GM19324 (cell line): ENCODE results near the gene ZNF606.
"Not testable (repeated sequence)": the region's sequence is repeated elsewhere in the genome, so short reads cannot be mapped to it uniquely, and the experiment has no call there.

Experiments used
- ATAC-seq: cut with Tn5 transposase; IDR thresholded peaks from one replicate; pipeline ENCODE4 v1.9.1; 2021; ENCODE audit warnings: mild to moderate bottlenecking, moderate library complexity; ENCODE audit not compliant: unreplicated experiment, low FRiP score

Gene ZNF606

GRCh38 chr19:58014141-58014540, 11.5 kb upstream of the ZNF606 start:
- no peak for ATAC-seq

GRCh38 chr19:58010507-58010906, 7.9 kb upstream of the ZNF606 start:
- no peak for ATAC-seq

GRCh38 chr19:58009666-58010301, 7.2 kb upstream of the ZNF606 start:
- no peak for ATAC-seq

GRCh38 chr19:58009301-58009665, 6.7 kb upstream of the ZNF606 start:
- ATAC-seq, result no peak

- not testable (repeated sequence) for ATAC-seq
Measured at GRCh38 chr19:58008877-58009276, 6.3 kb upstream of the ZNF606 start.

GRCh38 chr19:58007285-58007684, 4.7 kb upstream of the ZNF606 start:
- ATAC-seq, result no peak

GRCh38 chr19:58003174-58003828, 681 bp upstream of the ZNF606 start:
- ATAC-seq, result no peak

- peak; percentile 19 for ATAC-seq
Measured at GRCh38 chr19:58001895-58002369, 688 bp downstream of the ZNF606 start.

- no peak for ATAC-seq
Measured at GRCh38 chr19:58000677-58001076, 1.9 kb downstream of the ZNF606 start.

- ATAC-seq, result no peak
Measured at GRCh38 chr19:57992841-57993240, 9.8 kb downstream of the ZNF606 start.

- no peak for ATAC-seq
Measured at GRCh38 chr19:57978586-57979289, 23.9 kb downstream of the ZNF606 start.

- ATAC-seq, result no peak
Measured at GRCh38 chr19:57974434-57974833, 28.2 kb downstream of the ZNF606 start, which contains the start of gene C19orf18. Gene C19orf18, minus strand, starts transcription at chr19:57974534. Its CDS starts 102 bp downstream, at chr19:57974432.

GRCh38 chr19:57964761-57965160, 37.9 kb downstream of the ZNF606 start:
- no peak for ATAC-seq

- no peak for ATAC-seq
Measured at GRCh38 chr19:57961785-57962184, 40.8 kb downstream of the ZNF606 start.

GRCh38 chr19:57954996-57955395, 47.6 kb downstream of the ZNF606 start:
- ATAC-seq, result no peak

GRCh38 chr19:57949702-57950101, 52.9 kb downstream of the ZNF606 start:
- no peak for ATAC-seq

- no peak for ATAC-seq
Measured at GRCh38 chr19:57949296-57949695, 53.3 kb downstream of the ZNF606 start.

GRCh38 chr19:57947419-57948134, 55.0 kb downstream of the ZNF606 start, which contains the start of gene ZNF256:
Gene ZNF256, minus strand, starts transcription at chr19:57947706. Its CDS starts 232 bp downstream, at chr19:57947474.
- ATAC-seq, result peak; percentile 72

- peak; percentile 22 for ATAC-seq
Measured at GRCh38 chr19:57947088-57947418, 55.6 kb downstream of the ZNF606 start.

GRCh38 chr19:57946316-57946715, 56.3 kb downstream of the ZNF606 start:
- ATAC-seq, result no peak

- no peak for ATAC-seq
Measured at GRCh38 chr19:57941593-57941992, 61.0 kb downstream of the ZNF606 start.
